Hematopoietic multipotent progenitor cell treated with erythropoietin and hydrocortisone succinate and interleukin-3 and kit ligand, for 6 days (in vitro differentiated cells): Measurements from ENCODE around the gene OCA2.
"Not testable (repeated sequence)": the region's sequence is repeated elsewhere in the genome, so short reads cannot be mapped to it uniquely, and the experiment has no call there.

Experiments used
- DNase-seq: peaks from one replicate; pipeline ENCODE4 v3.0.0-alpha.2; 2015

Gene OCA2

DNA sequence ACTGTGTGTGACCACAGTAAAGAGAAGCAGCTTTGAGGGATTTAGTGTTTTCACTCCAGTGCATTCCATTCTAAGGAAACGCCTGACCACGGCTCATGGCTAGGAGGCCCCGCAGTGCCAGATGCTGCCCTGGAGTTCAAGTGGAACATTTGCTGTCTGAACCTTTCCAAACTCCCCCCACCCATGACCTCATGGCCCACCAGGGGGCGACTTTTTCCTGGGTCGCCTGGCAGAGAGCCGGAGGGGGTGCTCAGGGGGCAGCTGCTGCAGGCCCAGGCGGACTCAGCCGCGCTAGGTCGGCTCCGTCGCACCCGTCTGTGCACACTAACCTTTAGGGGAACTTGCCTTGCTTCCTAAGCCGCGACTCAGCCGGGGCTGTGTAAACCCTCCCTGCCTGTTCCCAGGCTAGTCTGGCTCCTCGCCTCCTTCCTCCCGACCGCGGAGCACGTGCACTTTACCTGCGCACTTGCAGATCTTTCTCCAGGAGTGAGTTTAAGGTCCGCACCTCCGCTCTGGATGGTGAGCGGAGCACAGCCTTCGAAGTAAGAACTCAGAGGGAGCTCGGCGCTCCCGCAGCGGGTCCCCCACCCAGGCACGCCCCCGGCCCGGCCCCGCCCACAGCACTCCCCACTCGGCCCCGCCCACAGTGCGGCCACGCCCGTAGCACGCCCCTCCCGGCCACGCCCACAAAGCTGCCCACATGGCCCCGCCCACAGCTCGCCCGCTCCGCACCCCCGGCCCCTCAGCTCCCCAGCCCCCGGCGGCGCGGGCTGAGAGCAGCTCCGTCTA is at the start of gene OCA2:
Gene OCA2 (minus strand): TSS at position 550 of the 789 bp plus-strand sequence. CDS start 17,441 bp downstream, outside the sequence.
- DNase-seq = peak; percentile 76

DNA sequence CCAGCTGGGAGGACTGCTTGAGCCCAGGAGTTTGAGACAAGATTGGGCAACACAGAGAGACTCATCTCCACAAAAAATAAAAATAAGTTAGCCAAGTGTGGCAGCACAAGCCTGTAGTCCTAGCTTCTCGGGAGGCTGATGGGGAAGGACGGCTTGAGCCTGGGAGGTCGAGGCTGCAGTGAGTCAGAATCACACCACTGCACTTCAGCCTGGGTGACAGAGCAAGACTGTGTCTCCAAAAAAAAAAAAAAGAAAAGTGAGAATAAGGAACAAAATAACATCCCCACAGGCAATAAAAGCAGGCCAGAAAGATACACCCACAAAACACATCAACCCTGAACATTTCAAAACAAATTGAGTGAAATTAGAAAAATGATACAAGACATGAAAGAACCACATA is 48.7 kb upstream of the OCA2 start:
- no peak for DNase-seq

DNA sequence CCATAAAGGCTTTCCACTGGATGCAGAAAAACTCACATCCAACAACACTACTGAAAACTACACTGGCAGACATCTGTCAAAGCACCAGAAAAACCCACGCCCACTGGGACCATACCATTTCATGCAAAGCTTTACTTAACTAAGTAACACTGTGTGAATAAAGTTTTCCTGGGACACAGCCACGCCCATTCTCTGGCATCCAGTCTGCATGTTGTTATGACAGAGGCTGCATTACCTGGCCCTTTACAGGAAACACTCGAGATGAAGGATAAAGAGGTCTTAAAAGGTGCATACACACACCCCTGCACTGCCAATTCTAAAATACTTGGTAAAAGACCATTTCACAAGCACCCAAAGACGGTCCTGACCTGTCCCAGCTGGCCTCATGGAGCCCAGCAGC is 46.3 kb upstream of the OCA2 start:
- DNase-seq = not testable (repeated sequence)

DNA sequence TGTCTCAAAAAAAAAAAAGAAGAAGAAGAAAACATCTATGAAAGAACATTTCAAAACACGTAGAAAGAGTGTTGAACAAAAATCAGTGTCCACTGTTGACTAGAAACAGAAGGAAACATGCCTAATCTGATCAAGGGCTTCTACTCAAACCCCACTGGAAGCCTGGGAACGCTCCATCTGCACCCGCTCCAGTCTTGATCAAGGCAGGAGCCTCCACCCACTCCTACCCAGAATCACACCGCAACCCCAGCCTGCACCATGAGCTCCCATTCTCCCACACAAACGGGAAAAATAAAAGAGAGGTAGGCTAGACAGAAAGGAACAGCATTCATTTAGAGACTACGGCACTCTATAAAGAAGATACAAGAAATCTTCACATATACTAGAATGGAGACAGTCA is 40.9 kb upstream of the OCA2 start:
- DNase-seq = no peak

DNA sequence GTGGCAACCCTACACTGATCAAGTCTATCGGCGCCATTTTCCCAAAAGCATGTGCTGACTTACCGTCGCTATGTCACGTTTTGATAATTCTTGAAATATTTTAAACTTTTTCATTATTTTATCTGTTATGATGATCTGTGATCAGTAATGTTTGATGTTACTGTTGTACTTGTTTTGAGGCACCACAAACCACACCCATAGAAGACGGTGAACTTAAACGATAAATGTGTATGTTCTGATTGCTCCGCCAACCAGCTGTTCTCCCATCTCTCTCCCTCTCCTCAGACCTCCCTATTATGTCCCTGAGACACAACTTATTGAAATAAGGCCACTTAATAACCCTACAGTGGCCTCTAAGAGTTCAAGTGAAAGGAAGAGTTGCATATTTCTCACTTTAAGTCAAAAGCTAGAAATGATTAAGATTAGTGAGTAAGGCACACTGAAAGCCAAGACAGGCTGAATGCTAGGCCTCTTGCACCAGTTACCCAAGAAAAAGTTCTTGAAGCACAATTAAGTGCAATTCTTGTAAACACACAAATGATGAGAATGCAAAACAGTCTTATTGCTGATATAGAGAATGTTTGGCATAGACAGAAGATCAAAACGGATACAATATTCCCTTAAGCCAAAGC is 38.4 kb upstream of the OCA2 start:
- DNase-seq = not testable (repeated sequence)

DNA sequence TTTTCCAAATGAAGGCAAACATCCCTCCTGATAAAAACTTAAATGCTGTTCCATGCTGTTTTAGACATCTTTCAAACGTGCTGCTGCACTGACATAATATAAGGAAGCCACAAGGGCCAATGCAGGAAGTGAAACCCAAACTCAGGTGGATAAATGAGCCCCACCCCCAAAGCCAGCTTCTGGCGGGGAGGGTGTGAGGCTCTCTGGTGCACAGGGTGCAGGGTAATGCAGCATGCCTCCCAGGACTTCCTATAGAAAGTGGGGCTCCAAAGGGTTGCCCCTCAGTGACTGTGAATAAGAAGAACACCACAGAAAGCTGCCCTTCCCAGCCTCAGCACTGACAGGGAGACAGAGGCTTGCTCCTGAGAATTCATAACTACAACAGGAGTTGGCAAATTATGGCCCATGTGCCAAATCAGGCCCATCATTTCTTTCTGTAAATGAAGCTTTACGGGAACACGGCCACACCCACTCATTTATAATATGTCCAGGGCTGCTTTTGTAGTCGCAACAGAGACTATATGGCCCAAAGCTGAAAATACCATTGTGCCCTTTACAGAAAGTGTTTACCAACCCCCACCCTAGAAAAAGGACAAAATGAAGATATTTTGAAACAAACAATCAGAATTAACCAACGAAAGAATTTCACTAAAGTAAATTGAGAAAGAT is 37.3 kb upstream of the OCA2 start:
- not testable (repeated sequence) for DNase-seq

DNA sequence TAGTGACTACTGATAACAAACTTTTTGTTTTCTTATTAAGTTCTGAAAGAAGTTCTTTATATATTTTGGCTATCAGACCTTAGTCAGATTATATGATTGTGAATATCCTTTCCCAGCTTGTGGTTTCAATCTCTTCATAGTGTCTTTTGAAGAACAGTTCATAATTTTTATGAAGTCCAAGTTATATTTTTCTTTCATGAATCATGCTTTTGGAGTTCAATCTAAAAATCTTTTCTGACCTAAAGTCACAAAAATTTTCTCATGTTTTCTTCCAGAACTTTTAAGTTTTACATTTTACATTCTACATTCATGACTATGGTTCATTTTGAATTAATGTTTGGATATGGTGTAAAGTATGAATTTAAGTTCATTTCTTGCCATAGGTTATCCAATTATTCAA is 34.2 kb upstream of the OCA2 start:
- no peak for DNase-seq

DNA sequence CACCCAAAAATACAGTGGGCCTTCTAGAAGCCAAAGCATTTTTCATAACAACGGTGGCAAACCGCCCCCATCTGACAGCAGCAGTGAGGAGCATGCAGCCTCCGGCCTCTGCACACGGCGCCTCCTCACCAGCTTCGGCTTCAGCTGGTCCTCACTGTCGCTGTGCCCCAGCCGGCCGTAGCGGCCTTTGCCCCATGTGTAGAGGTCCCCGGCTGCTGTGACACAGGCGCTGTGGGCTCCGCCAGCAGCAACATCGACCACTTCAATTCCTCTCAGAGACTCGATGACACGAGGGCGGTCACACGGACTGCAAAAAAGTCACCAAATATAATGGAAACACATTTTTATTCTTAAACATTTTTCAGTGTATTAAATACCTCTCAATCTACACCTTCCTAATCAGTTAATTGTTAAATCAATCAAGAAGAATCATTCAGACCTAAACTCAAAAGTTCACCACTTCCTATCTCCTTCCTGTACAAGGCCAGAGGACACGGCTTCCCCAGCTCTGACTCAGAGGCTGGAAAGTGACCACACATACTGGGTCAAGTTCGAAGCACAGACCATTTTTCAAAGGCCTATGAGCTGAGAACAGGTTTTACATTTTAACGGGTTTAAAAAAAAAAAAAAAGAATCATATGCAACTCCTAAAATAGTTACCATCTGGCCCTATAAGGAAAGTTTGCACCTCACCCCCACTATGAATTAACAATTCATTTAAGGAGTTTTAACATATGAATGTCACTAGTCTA is 33.6 kb upstream of the OCA2 start:
- no peak for DNase-seq

DNA sequence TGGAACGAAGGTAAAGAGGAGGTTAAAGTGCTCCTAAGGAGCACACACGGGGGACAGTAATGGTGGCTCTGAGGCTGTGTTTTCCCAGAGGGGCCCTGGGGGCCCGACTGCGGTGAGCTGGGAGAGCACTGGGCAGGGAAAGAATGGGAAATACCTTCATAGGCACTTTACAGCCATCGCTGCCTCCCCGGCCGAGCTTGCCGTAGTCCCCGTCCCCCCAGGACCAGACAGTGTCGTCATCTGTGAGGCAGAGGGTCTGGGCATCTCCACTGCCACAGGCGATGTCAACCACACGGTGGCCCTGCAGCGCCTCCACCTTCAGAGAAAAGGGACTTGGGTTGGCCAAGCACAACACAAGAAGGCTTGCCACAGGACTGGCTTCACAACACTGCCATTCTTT is 32.8 kb upstream of the OCA2 start:
- DNase-seq = no peak

DNA sequence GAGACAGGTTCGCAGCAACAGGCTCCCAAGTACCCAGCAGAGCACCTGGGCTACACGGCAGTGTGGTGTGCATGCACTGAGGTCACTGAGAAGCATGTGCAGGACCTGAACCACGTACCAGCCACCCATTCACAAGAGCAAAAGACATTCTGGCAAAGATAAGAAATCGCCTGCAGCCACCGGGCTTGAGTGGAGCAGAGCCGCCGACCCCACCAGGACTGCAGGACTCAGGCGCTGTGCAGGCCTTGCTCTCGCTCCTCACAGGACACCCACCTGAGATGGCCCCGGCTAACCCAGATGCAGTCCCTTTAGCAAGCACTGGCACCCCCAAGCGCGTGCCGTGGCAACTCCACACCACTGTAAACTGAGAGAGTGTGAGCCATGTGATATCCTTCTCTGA is 32.3 kb upstream of the OCA2 start:
- no peak for DNase-seq

DNA sequence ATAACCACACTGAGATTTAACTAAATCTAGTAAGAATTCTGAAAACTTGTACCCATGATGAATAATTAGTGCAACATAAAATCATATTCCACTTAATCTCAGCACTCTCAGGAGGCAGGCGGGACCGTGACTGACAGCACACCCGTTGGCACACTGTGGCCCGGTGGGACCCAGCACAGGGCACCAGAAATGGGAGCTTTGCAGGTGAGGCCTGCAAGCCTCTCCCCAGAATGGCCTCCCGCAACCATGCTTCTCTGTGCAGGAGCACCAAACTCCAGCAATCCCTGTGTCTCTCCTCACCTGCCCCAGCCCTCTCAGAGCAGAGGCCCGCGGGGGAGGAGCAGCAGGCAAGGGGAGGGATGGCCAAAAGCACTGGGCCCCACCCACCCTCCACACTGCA is 31.5 kb upstream of the OCA2 start:
- DNase-seq = no peak

DNA sequence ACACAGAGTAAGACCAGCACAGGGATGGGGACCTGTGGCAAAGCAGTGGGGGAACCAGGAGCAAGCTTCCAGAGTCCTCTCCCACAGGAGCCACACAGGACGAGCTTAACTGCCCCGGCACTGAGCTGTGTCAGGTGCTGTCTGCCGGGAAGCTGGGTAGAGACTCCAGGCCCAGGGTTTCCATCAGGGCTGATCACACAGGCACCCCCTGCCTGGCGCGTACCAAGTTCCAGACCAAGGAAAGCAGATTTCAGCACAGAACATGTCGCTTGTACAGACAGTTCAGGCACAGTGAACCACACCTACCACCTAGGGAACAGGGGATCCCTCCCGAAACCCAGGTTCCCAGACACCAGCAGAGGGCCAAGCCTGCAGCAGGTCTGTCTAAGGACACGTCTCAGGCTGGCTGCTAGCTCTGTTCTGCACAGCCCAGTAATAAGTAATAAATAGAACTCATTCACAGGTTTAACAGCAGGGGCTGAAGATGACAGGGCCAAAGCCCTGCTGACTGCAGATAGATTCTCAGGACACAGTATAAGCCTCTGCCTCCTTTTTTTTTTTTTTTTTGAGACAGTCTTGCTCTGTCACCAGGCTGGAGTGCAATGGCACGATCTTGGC is 30.2 kb upstream of the OCA2 start:
- DNase-seq = no peak

DNA sequence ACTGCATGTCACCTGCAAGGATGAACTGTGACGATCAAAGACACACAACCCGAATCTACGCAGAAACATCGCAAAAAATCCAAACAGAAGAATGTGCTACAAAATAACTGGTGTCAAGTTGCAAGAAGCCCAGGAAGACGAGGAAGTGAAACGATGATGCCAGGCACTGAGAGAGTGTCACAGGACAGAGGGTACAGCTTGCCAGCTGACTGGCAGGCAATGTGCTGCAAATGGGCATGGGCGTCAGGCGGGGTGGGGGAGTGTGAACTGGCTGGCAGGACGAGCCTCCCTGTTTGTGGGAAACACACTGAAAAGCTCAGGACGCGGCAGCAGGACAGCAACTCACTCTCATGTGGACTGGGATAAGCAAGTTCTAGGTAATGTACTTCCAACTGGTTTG is 28.9 kb upstream of the OCA2 start:
- no peak for DNase-seq

DNA sequence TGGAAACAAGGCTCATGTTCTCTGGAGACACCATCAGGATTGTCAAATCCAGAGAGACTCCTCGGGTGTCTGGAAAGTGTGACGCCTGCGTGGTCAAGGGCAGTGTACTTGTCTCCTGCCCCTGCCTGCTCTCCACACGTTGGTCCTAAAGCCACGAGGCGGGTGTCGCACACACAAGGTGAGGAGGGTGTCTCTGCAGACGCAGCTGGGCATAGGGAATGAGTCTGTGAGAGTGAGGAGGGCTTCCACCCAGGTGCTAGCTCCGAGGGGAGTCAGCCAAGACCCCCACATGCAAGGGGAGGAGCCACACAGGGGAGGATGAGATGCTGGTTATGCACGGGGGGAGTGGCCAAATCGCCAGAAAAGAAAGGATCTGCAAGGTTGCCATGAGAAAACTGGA is 27.9 kb upstream of the OCA2 start:
- DNase-seq = no peak

DNA sequence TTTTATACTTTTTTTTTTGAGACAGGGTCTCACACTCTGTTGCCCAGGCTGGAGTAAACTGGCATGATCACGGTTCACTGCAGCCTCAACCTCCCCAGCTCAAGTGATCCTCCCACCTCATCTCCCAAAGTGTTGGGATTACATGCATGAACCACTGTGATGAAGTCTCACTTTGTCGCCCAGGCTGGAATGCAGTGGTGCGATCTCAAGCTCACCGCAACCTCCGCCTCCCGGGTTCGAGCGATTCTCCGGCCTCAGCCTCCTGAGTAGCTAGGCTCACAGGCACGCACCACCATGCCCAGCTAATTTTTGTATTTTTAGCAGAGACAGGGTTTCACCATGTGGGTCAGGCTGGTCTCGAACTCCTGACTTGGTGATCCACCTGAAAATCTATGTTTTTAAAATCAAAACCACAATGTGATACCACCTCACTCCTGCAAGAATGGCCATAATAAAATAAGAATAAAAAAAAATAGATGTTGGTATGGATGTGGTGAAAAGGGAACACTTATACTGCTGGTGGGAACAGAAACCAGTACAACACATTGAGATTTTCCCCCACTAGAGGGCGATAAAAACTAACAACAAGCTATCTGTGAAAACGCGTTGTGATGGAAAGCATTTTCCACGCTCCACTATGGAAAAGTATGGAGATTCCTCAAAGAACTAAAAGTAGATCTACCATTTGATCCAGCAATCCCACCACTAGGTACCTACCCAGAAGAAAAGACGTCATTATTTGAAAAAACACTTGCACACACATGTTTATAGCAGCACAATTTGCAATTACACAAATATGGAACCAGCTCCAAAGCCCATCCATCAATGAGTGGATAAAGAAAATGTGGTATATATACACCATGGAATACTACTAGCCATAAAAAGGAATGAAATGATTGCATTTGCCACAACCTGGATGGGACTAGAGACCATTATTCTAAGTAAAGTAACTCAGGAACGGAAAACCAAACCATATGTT is 26.8 kb upstream of the OCA2 start:
- peak; percentile 85 for DNase-seq

DNA sequence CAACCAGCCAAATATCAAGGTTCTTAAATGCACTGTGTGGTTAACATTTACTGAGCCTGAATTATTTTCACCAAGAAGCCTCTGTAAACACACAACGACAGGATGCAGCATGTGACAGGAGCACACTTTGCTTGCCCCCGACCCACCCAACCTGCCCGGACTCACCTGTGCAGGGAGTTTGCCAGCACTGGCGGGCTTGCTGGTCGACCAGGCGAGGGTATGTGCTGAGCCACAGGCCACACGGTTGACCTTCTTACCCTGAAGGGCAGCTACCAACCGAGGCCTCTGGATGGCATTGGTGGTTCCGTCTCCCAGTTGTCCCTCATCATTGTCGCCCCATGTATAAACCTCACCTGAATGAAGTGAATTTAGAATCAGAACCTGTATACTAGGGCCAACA is 25.7 kb upstream of the OCA2 start:
- DNase-seq = no peak

DNA sequence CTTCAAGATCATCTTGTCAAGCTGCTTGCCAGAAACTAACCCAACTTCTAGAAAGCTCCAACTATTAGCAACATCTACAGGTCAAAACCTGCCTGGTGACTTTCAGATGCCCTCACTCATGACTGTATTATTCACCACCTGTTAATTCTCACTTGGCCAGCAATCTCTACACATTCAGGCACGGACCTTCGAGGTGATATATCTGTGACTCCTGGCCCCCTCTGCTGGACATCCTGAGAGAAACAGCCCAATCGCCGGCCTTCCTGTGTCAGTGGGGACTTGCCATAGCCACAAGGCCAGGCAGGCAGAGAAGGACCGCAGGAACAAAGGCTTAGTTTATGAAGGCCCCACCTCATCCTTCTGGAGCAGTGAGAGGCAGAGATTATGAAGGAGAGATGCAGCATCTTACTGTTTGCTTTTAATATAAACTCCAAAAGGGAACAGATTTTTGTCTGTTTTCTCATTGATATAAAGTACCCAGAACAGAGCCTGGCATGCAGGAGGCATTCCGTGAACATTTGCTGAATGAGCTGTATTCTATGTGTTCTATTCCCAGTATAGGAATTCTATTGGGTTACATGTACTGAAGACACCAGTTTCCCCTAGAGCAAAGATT is 24.4 kb upstream of the OCA2 start:
- peak; percentile 86 for DNase-seq

DNA sequence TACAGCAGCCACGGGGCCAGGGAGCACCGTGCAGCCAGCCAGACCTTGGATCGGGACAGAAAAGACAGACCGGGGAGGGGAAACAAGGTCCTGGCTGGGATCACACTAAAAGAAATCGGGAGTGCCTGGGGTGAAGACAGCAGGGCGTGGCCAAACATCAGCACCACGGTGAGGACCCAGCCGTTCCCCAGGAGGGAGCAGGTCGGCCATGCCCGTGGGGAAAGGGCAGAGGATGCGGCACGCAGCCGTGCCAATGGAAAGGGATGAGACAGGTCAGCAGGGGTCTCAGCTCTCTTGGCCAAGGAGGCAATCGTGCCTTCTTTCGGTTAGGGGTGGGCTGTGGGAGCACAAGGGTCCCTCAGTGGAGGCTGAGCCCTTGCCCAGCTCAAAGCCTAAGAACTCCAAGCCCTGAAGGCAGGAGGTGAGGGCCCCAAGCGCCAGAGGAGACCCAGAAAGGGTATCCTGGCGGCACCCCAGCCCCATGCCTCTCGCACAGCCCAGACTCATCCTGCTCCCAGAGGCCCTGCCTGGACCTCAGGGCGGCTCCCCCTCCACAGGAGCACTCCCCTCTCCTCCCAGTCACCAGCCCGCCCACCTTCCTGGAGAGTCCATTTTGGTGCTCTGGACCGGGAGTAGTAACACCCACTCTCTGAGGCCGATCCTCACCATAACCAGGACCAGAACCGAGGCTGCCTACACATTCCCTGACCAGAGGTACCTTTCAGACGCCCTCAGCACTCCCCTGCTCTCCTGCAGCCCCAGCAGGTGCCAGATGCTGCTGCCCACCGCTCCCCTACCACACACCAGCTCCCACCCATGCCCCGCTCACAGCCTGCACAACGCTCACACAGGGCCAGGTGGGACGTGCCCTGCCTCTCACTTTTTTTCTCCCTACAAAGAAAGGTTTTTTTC is 23.2 kb upstream of the OCA2 start:
- DNase-seq = no peak

DNA sequence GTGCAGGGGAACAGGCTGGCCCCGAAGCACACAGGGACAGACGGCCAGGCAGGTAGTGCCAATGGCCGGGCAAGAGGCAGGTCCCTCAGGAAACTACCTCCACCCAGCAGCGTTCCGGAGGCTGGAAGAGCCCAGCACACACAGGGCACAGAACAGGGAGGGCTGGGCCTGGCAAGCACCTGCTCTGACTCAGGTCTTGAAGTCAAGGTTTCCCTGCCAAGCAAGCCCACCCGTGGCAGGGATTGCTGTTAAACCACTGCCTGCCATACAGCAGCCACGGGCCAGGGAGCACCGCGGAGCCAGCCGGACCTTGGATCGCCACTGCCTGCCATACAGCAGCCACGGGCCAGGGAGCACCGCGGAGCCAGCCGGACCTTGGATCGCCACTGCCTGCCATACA is 22.5 kb upstream of the OCA2 start:
- DNase-seq = not testable (repeated sequence)

DNA sequence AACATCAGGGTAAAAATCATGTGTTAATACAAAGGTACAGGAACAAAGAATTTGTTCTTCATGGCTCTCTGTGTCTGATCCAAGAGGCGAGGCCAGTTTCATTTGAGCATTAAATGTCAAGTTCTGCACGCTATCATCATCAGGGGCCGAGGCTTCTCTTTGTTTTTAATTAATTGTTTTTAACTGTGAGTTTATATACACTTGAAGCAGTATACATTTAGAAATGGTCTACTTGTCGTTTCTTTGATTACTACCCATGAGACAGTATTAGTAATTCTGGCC is 21.2 kb upstream of the OCA2 start:
- DNase-seq = no peak
